Neural cell (in vitro differentiated cells): Measurements from ENCODE around the gene USP17L22.
"Not testable (repeated sequence)": the region's sequence is repeated elsewhere in the genome, so short reads cannot be mapped to it uniquely, and the experiment has no call there.

Source experiments
- EP300 ChIP-seq: fragments of 450-650 bp; conservative IDR thresholded peaks from 2 replicates; pipeline ENCODE4 v1.6.1; 2014; ENCODE audit warnings: antibody characterized with exemption, mild to moderate bottlenecking, moderate library complexity; ENCODE audit not compliant: poor library complexity, severe bottlenecking
- MXI1 ChIP-seq: fragments of 450-650 bp; conservative IDR thresholded peaks from 2 replicates; pipeline ENCODE4 v1.6.1; 2014; ENCODE audit warnings: antibody characterized with exemption, mild to moderate bottlenecking; ENCODE audit not compliant: poor library complexity, severe bottlenecking
- TF ChIP-seq, protein P1 (sequence below): fragments of 450-650 bp; IDR thresholded peaks from 2 replicates; pipeline ENCODE4 v1.5.1; 2014; ENCODE audit warnings: antibody characterized with exemption, mild to moderate bottlenecking, moderate library complexity; ENCODE audit not compliant: poor library complexity, severe bottlenecking
- TF ChIP-seq, protein P2 (sequence below): IDR thresholded peaks from 2 replicates; pipeline ENCODE4 v1.6.1; 2012; ENCODE audit warnings: borderline replicate concordance

DNA sequence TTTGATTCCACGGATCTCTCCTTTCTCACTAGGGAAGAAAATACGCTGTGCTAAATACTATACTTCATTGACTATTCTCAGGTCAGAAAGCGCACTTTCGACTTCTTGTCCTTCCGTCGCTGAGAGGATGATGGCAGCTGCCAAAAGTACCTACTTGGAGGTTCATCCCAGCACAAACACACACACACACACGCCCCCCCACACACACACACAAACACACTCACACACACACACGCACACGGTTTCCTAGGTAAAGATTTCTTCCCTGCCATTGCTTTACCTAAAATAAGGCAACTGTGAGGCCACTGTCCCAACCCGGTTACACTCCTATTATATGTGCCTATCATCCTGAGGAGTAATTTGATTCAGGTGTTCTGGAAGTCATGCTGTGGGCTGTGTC lies 4.3 kb downstream of the USP17L22 start:
- not testable (repeated sequence) for TF ChIP-seq EP300, MXI1
- TF ChIP-seq, protein P1, sequence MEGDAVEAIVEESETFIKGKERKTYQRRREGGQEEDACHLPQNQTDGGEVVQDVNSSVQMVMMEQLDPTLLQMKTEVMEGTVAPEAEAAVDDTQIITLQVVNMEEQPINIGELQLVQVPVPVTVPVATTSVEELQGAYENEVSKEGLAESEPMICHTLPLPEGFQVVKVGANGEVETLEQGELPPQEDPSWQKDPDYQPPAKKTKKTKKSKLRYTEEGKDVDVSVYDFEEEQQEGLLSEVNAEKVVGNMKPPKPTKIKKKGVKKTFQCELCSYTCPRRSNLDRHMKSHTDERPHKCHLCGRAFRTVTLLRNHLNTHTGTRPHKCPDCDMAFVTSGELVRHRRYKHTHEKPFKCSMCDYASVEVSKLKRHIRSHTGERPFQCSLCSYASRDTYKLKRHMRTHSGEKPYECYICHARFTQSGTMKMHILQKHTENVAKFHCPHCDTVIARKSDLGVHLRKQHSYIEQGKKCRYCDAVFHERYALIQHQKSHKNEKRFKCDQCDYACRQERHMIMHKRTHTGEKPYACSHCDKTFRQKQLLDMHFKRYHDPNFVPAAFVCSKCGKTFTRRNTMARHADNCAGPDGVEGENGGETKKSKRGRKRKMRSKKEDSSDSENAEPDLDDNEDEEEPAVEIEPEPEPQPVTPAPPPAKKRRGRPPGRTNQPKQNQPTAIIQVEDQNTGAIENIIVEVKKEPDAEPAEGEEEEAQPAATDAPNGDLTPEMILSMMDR: not testable (repeated sequence)
- TF ChIP-seq, protein P2, sequence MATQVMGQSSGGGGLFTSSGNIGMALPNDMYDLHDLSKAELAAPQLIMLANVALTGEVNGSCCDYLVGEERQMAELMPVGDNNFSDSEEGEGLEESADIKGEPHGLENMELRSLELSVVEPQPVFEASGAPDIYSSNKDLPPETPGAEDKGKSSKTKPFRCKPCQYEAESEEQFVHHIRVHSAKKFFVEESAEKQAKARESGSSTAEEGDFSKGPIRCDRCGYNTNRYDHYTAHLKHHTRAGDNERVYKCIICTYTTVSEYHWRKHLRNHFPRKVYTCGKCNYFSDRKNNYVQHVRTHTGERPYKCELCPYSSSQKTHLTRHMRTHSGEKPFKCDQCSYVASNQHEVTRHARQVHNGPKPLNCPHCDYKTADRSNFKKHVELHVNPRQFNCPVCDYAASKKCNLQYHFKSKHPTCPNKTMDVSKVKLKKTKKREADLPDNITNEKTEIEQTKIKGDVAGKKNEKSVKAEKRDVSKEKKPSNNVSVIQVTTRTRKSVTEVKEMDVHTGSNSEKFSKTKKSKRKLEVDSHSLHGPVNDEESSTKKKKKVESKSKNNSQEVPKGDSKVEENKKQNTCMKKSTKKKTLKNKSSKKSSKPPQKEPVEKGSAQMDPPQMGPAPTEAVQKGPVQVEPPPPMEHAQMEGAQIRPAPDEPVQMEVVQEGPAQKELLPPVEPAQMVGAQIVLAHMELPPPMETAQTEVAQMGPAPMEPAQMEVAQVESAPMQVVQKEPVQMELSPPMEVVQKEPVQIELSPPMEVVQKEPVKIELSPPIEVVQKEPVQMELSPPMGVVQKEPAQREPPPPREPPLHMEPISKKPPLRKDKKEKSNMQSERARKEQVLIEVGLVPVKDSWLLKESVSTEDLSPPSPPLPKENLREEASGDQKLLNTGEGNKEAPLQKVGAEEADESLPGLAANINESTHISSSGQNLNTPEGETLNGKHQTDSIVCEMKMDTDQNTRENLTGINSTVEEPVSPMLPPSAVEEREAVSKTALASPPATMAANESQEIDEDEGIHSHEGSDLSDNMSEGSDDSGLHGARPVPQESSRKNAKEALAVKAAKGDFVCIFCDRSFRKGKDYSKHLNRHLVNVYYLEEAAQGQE: not testable (repeated sequence)
